HepG2 (cell line): ENCODE measurements around the gene AFF4.
"Not testable (repeated sequence)": the region's sequence is repeated elsewhere in the genome, so short reads cannot be mapped to it uniquely, and the experiment has no call there.

ENCODE experiments used
- MLX ChIP-seq: IDR thresholded peaks from 2 replicates; pipeline ENCODE4 v1.6.1; 2016
- POLR2A ChIP-seq, 2 experiments: IDR thresholded peaks; 2 replicates each; pipeline ENCODE4 v1.6.1; 2011; ENCODE audit warnings: low read depth in 2 of 2, low read length in 2 of 2, mild to moderate bottlenecking in 1 of 2, moderate library complexity in 1 of 2; ENCODE audit not compliant: insufficient read depth in 1 of 2
- ZFP1 ChIP-seq: IDR thresholded peaks from 2 replicates; pipeline ENCODE4 v1.6.1; 2016
- TF ChIP-seq, protein P1 (sequence below), 2 experiments: fragments of 450-650 bp in 1 of 2; sonication (generic) in 1 of 2; formaldehyde crosslinking in 1 of 2; IDR thresholded peaks; 2 replicates each; pipeline versions ENCODE4 v1.6.1 to v1.8.0; 2016 to 2022; ENCODE audit warnings: antibody characterized with exemption in 1 of 2, mild to moderate bottlenecking in 1 of 2, missing genetic modification reagents in 1 of 2

GRCh38 chr5:132854992-132855391, 108.4 kb downstream of the AFF4 start:
- TF ChIP-seq POLR2A (IDR thresholded peaks at IDR 0.05; ENCODE audit: insufficient read depth in 1 of 2, low read depth in 2 of 2, low read length in 2 of 2); ZFP1 (CRISPR knock-in tag); MLX (CRISPR knock-in tag): not testable (repeated sequence)
- TF ChIP-seq, protein P1, sequence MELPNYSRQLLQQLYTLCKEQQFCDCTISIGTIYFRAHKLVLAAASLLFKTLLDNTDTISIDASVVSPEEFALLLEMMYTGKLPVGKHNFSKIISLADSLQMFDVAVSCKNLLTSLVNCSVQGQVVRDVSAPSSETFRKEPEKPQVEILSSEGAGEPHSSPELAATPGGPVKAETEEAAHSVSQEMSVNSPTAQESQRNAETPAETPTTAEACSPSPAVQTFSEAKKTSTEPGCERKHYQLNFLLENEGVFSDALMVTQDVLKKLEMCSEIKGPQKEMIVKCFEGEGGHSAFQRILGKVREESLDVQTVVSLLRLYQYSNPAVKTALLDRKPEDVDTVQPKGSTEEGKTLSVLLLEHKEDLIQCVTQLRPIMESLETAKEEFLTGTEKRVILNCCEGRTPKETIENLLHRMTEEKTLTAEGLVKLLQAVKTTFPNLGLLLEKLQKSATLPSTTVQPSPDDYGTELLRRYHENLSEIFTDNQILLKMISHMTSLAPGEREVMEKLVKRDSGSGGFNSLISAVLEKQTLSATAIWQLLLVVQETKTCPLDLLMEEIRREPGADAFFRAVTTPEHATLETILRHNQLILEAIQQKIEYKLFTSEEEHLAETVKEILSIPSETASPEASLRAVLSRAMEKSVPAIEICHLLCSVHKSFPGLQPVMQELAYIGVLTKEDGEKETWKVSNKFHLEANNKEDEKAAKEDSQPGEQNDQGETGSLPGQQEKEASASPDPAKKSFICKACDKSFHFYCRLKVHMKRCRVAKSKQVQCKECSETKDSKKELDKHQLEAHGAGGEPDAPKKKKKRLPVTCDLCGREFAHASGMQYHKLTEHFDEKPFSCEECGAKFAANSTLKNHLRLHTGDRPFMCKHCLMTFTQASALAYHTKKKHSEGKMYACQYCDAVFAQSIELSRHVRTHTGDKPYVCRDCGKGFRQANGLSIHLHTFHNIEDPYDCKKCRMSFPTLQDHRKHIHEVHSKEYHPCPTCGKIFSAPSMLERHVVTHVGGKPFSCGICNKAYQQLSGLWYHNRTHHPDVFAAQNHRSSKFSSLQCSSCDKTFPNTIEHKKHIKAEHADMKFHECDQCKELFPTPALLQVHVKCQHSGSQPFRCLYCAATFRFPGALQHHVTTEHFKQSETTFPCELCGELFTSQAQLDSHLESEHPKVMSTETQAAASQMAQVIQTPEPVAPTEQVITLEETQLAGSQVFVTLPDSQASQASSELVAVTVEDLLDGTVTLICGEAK (IDR thresholded peaks at IDR 0.05), result not testable (repeated sequence)
- TF ChIP-seq, protein P1 (CRISPR knock-in tag; IDR thresholded peaks at IDR 0.05), result not testable (repeated sequence)
